GM10266 (cell line): ENCODE measurements around the gene ALG11.

Experiments
- DNase-seq: peaks from one replicate; pipeline ENCODE4 v3.0.0; 2012; ENCODE audit errors: extremely low spot score
- TF ChIP-seq, protein P1 (sequence below): IDR thresholded peaks from 2 replicates; pipeline ENCODE4 v1.5.1; 2012; ENCODE audit warnings: mild to moderate bottlenecking, low read depth; ENCODE audit not compliant: control insufficient read depth, insufficient read depth; ENCODE audit errors: missing control alignments

The ALG11 gene

GRCh38 chr13:52011632-52012511 is at the start of gene ALG11:
TSS of gene ALG11 (plus strand) at chr13:52012398. CDS start at chr13:52012419, 21 bp downstream.
- DNase-seq = peak; percentile 97
- TF ChIP-seq, protein P1, sequence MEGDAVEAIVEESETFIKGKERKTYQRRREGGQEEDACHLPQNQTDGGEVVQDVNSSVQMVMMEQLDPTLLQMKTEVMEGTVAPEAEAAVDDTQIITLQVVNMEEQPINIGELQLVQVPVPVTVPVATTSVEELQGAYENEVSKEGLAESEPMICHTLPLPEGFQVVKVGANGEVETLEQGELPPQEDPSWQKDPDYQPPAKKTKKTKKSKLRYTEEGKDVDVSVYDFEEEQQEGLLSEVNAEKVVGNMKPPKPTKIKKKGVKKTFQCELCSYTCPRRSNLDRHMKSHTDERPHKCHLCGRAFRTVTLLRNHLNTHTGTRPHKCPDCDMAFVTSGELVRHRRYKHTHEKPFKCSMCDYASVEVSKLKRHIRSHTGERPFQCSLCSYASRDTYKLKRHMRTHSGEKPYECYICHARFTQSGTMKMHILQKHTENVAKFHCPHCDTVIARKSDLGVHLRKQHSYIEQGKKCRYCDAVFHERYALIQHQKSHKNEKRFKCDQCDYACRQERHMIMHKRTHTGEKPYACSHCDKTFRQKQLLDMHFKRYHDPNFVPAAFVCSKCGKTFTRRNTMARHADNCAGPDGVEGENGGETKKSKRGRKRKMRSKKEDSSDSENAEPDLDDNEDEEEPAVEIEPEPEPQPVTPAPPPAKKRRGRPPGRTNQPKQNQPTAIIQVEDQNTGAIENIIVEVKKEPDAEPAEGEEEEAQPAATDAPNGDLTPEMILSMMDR = no peak

DNA sequence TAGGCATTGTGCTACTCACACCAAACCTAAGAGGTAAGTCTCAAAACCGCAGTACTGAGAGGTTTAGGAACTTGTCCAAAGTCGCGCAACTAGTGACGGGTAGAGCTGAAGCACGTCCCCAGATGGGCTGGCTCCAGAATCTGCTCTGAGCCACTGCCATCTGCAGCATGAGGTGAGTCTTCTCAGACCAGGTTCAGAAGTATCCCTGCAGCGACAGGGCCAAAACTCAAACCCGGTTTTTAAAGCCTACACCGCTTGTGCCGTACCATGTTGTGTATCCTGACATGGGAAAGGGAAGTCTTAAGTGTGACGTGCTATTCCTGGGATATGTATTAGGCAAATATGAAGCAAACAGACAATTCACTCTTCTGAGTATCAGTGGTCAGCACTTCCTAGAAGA is 46.0 kb upstream of the ALG11 start:
- TF ChIP-seq, protein P1 = no peak
- no peak for DNase-seq

- no peak for DNase-seq
- TF ChIP-seq, protein P1 = no peak
These were observed 44.4 kb upstream of the ALG11 start for GRCh38 chr13:51967482-51968446.

DNA sequence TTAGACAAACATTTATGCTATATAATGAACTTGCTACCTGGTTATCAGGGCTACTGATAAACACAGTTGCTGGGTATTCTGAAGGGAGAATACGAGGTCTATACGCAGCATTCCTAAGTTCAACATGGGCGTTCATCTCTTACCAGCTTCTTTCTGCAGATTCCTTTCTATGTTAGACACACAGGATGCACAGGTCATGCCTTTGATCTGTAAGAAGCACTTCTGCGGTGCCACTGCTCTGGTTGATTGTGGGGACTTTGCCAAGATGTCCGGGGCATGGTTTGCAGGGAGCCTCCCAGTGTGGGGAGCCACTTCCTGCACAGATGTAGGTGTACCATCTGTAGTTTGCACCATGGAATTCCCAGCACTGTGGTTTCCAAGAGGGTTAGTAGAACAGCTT is 41.8 kb upstream of the ALG11 start:
- TF ChIP-seq, protein P1 = no peak
- DNase-seq = no peak

DNA sequence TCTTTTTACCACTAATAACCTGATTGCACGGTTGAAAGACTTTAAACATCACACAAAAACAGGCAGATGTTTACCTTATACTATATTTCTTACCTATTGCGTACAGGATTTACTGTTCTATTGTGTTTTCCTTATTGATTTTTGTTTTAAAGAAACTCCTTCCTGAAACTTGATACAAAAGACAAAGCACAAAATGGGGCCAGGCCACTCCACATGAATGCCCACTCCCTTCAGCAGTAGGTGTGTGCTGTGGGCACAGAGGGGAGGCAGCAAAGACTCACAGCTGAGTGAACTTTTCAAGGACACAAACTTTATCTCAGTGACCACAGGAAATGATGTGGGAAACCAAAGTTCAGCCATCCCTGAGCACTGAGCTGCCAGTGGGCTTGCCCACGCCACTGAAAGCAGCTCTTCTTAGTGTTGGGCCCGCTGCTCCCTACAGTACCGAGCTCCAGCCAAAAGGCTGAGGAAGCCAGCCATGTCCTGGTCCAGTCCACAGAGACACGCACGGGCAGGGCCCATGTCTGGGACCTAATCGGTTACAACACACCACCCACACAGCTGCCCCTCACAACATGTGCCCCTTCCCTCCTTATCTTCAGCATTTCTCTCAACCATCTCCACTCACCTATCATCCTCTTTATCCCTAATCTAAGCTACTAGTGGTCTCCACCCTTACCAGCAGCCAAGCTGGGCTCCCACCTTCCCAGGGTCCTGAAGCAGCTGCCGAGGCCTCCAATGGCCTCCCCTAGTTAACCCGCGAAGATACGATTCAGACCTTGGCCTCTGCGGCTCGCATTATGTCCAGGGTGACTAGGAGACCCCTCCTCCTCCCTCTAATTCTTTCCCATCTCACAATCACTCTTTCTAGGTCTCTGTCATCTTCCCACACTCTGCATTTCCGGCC is 40.4 kb upstream of the ALG11 start:
- TF ChIP-seq, protein P1 = no peak
- DNase-seq = no peak

GRCh38 chr13:51974482-51974881 is 37.7 kb upstream of the ALG11 start:
- TF ChIP-seq, protein P1 = no peak
- no peak for DNase-seq
